Amniotic epithelial cell (primary cell): ENCODE measurements around the gene UBE2H.
"Not testable (repeated sequence)": the region's sequence is repeated elsewhere in the genome, so short reads cannot be mapped to it uniquely, and the experiment has no call there.

ENCODE experiments used
- DNase-seq: peaks from one replicate; pipeline ENCODE4 v3.0.0-alpha.2; 2010; ENCODE audit warnings: low read depth

Gene UBE2H

DNA sequence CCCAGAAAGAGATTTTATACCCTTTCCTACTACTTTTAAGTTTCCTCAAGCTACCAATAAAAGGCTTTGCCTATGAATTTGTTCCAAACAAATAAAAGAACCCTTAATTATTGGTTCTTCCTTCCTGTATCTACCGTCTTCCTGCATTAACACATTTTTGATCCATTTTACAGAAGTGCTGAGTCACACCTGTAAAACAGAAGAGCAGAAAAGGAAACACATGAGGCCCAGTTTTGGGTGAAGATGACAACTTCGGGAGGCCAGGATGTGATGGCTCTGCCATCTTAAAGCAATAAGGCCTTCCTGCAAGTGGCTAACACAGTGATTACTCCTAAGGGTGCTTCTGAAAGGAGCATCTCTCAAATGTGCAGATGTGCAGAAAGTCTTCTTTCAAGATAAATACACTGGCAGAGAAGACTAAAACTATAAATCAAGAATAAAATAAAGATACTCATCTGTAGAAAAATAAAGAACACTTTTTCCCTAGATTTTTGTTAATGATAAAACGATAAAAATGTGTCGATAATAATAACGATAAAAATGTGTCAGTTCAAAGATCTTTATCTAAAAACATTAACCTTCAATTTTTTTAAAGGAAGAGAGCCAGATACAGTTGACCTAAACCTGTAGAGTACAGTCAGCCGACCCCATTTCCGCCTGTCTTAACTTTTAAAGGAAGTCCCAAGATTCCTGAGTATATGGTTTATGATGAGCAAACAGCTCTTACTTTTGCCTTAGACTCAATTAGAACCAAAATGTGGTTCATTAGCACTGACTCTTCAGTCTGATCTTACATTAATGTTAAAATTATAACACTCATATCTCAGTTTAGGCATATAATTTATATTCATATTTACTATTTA, 108.6 kb downstream of the UBE2H start:
- no peak for DNase-seq

DNA sequence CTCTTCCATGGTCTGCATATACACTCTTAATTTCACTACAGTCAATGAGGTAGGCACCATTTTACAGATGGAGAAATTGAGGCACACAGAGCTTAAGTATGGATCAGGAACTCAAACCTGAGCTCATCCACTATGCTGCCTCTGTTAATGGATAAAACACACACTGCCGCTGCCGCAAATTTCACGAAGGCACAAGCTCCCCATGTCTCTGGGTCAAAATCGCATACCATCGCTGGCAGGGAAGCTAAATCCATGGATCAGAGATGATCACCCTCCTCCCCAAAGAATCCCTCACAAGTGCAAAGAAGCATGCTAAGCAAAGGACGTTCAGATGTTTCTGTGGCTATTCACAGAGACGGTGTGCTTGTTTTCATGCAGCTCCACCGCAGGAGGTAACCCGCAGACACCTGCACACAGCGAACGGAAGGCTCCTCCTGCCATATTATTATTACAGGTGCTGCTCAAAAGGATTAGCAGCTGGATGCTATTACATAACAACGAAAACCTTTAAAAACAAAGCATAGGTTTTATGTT, 109.3 kb downstream of the UBE2H start:
- no peak for DNase-seq

DNA sequence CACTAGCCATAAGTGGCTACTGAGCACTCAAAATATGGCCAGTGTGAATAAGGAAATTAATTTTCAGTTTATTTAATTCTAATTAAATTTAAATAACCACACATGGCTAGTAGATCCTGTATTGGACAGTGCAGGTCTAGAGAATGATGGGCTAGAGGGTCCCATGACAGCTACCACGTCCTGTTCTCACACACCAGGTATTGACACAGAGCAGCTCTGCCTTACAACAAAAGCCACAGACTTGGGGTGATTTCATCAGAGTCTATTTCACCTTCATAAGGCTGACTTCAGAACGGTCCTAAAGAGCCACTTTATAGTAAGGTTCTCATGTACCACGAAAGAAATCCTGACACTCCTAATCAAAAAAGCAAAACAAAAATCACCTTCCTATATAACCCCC, 111.3 kb downstream of the UBE2H start:
- DNase-seq, result peak; percentile 61

DNA sequence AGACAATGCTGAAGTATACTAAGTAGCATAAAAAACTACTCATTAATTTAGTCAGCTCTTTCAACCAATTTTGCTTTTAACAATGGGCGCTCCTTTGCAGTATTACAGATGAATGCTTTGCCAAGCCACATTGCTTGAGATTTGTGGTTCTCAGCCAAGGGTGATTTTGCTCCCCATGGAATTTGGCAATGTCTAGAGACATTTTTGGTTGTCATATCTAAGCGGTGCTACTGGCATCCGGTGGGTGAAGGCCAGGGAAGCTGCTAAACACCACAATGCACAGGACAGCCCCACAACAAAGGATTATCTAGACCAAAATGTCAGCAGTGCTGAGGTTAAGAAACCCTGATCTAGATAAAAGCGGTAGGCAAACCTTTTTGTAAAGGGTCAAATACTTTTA, 112.0 kb downstream of the UBE2H start:
- DNase-seq, result peak; percentile 59

DNA sequence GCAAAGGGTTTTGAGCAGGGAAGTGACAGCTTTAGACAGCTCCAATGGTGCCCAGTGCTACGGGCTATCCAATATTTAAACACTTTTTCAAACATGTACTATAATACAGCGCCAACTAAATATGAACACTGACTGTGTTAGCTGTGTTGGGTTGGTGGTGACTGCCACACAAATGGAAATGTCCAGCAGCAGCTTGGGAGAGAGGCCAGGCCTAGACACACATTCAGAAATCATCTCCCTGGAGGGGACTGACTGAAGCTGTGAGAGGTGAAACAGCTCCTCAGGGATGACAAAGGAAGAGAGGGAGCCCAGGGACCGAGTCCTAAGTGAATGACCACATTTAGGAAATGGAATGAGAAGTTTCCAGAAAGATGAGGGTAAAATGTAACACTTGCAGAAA, 115.8 kb downstream of the UBE2H start:
- no peak for DNase-seq

DNA sequence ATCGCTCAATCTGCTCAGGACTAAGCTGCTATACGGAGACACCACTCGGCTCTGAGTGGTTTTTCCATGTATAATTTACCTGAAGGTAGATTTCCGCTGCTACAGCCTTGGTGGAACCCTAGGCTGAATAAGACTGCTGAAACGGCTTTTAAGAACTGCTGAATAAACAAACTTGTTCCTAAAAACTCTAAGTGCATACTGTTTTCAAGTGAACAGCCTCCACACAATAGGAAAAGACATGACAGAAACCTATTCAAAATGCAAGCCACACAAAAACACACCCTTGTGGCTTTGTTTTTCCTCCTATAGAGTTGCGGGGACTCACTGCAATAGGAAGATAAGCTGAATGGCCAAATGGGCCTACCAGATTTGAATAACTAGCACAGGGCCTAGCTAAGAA, 117.2 kb downstream of the UBE2H start:
- DNase-seq, result no peak

DNA sequence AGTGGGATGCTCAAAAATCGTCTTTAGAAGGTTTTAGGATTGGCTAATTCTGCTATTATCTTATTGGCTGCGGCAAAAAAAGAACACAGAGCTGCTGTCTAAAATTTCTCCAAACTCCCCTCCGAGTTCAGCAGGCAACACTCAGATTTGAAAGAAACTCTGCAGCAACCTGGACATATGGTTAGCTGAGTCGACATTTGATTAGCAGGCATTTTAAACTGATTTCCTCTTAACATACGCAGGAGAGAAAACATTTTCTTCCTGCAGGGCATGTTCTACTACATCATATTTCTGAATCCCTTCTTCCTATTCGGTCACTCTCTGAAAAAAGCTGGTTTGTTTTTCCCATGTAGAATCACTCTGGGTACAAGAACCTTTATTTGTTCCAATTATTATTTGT, 119.4 kb downstream of the UBE2H start:
- DNase-seq, result not testable (repeated sequence)

DNA sequence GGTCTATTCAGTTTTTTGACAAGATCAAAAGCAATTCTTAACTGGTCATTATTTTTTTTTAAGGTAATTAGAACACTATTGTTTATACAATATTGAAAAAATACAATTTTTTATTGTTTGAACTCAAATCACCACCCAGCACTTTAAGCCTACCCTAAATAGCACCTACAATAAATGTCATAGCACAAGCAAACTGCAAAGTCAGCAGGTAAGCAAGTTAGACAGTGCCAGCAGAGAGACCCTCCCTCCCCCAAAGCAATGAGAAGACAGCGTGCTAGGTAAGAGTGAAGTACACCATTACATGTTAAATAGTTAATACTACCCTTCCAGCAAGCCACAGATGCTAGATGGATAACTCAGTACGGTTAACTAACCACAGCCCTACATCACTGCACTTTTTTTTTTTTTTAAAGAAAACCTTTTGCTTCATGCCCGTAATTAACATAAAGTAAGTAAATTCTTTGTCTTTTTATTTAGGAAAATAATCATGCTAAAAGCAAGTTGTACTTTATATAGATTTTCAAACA, 120.0 kb downstream of the UBE2H start:
- no peak for DNase-seq

DNA sequence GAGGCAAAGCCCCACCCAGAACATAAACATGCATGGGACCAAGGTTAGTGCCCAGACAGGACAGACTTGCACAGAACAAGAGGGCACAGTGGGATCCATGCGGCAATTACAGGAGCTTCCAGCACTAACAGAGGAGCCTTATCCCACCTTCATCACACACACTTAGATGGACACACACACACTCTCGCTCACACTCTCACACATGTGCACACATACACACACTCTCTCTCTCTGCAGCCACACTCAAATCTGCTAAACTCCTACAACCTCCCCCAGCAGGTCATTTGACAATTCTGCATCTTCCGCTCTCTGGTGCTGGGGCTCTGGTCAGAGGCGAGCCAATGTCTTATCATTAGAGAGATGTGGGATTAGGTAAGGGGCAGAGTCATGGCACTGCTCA, 120.5 kb downstream of the UBE2H start:
- DNase-seq, result no peak

DNA sequence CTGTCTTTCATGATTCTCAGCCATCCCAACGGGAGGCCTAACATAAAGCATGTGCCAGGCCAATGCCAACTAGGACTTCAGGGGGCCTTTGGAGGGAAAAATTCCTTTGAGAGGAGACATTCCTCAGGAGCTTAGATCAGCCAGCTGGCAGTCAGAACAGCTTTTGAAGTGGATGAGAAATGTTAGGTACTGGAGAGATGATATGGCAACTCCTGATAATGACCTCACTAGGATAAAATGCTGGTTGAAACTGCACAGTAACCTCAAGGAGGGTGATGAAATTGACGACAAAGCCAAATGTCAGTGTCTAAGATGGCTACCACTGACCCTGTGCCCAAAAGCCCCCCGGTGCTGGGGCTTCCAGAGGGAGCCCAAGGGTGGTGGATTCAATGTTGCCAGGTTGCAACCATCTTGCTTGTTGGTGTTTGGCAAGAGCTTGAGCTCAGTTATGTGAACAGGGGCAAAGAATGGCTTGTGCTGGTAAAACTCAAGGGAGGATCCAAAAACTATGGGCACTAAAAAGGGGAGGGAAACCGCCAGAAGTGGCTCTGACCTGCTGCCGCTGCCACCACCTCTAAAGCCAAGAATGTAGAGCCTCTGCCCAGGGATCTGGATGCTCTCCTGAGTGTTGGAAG, 121.2 kb downstream of the UBE2H start:
- peak; percentile 98 for DNase-seq

DNA sequence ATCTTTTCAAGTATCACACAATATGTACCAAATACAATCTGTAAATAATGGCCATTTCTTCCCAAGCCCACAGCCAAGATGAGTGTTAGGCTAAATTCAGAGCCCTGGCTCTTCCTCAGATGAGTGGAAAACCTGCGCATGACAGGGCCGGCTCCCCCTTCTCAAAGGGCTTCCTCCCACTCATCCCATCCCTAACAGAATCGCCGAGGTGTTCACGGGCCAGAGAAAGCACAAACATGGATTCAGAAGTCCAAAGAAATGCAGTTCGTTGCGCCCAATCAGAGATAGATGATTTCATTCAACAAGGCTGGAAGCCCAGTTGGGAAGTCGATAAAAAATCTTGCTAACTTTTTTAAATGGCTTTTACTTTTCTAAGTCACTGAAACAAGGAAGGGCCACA, 121.8 kb downstream of the UBE2H start:
- DNase-seq, result peak; percentile 38

DNA sequence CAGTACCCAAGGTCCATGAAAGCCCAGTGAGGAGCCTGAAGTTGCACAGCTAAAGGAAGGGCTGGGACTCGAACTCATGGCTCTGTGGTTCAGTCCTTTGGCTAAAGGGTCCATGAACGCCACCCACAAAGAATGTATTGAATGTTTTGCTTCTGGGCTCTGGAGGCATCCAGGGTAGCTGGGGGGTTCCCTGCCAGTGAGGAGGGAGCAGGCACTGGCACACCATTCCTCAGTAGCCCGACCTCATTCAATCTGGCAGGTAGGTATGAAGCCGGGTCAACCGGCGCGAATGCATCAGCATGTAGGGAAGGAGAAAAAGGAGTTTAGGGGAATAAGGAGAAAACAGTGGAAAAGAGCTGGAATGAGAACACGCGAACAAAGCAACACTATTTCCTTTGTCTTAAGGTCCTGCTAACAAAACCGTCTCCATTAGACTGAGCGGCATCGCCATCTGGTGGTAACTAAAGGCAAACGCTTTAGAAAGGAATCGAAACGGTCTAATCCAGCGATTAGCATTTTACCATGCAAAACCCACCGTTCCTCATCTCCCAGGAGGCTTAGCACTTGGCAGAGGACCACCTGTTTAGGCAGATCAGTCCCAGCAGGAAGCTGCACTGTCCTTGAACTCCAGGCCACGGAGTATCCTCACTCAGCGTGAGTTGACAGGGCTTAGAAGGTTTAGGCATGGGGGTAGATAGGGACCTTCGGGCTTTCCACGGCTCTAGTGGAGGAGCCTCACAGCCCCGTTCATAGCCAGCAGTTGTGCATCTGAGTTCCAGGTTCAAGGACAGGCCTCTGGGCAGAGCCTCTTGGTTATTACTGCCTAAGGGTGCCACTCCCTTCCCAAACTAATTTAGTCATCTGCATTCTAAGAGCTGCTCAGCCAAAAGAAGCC, 122.8 kb downstream of the UBE2H start:
- DNase-seq, result peak; percentile 79

DNA sequence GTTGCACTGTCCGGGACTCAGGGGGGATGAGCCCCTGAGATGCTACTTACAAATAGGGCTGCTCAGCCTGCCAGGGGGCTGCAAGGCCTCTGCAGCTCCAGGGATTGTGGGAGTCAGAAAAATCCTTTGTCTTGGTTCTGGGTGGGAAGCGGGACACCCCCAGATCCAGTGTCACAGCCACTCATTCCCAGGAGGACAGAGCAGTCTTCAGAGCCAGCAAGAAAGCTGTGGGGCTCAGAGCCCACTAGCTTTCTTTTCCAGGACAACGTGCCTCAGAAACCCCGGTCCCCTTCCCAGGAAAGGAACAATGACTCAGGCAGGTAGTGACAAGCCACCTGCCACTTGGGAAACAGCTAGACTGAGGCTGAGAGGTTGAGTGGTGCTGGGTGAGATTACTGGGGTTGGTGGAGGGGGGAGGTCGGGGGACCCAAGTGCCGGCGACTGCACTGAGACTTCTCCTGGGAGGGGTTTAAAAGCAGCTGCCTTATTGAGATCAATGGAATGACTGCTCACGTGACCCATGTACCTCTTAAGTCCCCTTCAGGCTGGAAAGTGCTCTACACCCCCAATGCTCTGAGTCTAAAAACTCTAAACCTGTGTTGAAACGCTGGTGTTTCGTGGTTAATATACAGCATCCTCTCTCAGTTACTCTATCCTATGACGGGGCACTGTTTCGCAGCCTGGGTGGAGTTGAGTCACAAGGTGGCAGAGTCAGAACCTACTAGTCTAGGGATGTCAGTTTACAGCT, 123.6 kb downstream of the UBE2H start:
- peak; percentile 52 for DNase-seq

DNA sequence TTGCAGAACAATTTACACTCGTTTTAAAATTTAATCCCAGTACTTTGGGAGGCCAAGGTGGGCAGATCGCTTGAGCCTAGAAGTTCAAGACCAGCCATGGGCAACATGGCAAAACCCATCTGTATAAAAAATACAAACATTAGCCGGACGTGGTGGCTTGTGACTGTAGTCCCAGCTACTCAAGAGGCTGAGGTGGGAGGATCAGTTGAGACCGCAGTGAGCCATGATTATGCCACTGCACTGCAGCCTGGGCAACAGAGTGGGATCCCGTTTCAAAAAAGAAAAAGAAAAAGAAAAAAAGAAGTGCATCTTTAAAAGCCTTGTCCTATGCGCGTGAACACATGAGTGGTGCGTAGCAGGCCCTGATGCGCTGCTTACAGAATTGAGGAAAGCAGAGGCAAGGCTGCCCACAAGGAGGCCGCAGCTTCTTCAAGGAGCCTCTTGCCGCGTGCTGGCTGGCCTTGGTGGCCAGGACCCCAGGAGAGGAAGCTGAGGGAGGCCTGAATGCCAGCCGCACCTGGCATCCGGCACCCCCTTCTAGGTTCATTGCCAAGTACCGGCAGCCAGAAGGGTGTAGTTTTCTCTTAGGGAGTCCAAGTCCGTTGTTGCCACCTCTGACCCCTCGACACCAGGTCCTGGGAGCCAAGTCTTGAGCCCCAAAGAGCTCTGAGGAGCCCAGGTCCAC, 124.5 kb downstream of the UBE2H start:
- no peak for DNase-seq

DNA sequence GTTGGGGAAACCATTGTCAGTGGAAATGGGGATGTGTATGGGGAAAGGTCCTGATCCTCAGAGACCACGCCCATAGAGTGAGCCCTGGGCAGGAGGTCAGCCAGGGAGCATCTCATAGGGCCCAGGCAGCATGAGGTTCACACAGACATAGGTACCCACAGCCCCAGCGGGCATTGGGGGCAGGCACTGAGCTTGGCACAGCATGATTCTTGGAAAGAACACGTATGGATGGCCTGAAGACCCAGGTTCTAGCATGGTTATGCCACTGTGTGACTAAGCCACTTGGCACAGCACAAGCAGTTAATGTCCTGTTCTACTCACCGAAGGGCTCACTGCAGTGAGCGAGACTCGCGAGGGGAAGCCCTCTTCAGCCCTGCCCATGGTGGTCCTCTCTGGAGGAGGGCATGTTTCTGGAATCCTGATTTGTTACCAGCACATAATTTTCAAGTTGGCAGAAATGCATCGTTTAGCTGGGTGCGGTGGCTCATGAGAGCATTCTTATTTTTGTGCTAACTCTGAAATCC, 125.2 kb downstream of the UBE2H start:
- no peak for DNase-seq

DNA sequence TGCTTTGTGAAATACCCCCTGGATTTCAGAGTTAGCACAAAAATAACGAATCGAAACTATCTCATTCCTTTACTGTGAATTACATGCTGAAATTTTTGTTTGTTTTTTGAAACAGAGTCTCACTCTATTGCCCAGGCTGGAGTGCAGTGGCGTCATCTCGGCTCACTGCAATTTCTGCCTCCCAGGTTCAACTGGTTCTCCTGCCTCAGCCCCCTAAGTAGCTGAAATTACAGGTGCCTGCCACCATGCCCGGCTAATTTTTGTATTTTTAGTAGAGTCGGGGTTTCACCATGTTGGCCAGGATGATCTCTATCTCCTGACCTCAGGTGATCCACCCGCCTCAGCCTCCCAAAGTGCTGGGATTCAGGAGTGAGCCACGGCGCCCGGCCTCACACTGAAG, 125.9 kb downstream of the UBE2H start:
- DNase-seq, result not testable (repeated sequence)

DNA sequence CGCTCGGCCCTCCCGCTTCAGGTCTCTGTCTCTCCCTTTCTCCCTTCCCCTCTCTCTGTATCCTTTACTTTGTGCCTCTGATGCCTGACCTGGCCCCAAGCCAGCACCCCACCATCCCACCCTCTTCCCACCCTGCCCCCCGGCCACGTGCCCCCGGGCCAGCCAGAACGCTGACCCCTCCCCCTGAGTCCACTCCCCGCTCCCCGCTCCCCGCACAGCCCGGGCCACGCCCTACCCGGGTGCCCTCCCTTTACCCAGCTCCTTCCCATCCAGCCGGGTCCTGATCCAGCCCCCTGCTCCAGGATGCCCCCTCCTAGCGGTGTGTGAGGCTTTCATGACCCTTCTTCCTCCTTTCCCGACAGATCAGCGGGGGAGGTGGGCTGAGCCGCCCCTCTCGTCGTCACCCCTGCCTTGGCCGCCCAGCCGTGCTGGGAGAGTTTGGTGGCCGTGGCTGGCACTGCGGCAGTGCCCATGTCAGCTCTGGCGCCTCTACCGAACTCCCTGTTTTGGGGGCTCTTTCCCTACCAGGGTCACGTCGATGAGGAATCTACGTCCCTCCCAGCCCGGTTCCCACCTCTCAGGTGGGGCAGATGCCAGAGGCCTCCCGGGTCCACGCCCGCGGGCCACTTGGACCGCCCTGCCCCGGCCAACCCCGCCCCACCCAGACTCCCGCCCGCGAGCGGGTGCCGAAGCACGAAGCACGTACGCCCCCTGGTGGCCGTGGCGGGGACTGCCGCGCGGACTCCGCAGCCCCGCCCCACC, 127.4 kb downstream of the UBE2H start:
- DNase-seq, result no peak

DNA sequence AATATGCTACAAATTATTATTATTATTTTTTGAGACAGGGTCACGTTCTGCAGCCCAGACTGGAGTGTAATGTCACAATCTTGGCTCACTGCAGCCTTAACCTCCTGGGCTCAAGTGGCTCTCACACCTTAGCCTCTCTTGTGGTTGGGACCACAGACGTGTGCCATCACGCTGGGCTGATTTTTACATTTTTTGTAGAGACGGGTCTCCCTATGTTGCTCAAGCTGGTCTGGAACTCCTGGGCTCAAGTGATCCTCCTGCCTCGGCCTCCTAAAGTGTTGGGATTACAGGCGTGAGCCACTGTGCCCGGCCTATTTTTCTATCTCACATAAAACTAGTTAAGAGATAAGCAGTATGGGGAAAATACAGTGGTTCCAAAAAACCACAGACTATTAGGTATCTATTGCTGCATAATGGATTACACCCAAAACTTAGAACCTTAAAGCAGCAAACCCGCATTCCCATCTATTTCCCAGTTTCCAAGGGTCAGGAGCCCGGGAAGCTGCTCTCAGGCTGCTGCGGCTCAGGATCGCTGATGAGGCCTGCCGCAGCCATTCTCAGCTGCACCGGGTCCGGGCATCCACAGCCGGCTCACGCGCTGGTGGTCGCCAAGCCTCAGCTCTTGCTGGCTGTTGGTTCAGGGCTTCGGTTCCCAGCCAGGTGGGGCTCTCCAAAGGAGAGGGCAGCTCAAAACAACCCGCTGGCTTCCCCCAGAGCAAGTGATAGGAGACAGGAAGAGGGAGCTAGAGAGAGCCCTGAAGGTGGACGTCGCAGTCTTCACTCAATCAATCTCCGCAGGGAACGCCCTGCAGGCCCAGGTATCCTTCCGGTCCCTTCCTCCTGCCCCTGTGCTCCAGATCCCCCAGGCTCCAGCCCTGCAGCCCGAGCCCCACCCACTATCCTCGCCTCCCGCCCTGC, 128.2 kb downstream of the UBE2H start:
- DNase-seq, result peak; percentile 20

DNA sequence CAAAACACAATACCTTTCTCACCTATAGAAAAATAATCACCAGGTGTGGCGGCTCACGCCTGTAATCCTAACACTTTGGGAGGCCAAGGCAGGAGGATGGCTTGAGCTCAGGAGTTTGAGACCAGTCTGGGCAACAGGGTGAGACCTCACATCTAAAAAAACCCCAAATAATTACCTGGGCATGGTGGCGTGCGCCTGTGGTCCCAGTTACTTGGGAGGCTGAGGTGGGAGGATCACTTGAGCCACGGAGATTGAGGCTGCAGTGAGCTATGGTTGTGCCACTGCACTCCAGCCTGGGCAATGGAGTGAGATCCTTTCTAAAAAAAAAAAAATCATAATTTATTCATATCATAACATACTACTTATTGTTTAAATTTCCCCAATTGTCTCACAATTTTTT, 129.6 kb downstream of the UBE2H start:
- DNase-seq, result not testable (repeated sequence)
